HEK293T (cell line): ENCODE measurements around the gene ATP10A.

ENCODE experiments used
- ARNT ChIP-seq: fragments of 450-650 bp; IDR thresholded peaks from 2 replicates; pipeline ENCODE4 v1.6.1; 2017; ENCODE audit warnings: mild to moderate bottlenecking
- BHLHE40 ChIP-seq: fragments of 450-650 bp; IDR thresholded peaks from 2 replicates; pipeline ENCODE4 v1.6.1; 2016; ENCODE audit warnings: mild to moderate bottlenecking, moderate library complexity, borderline replicate concordance
- CTBP1 ChIP-seq: fragments of 450-650 bp; IDR thresholded peaks from 2 replicates; pipeline ENCODE4 v1.6.1; 2016; ENCODE audit warnings: borderline replicate concordance
- ELF4 ChIP-seq: fragments of 450-650 bp; IDR thresholded peaks from 2 replicates; pipeline ENCODE4 v1.6.1; 2017; ENCODE audit warnings: antibody characterized with exemption
- FOXK2 ChIP-seq: fragments of 450-650 bp; IDR thresholded peaks from 2 replicates; pipeline ENCODE4 v1.6.1; 2016; ENCODE audit warnings: mild to moderate bottlenecking
- FOXM1 ChIP-seq: fragments of 450-650 bp; IDR thresholded peaks from 2 replicates; pipeline ENCODE4 v1.6.1; 2017; ENCODE audit warnings: mild to moderate bottlenecking, borderline replicate concordance
- HDGF ChIP-seq: fragments of 450-650 bp; IDR thresholded peaks from 2 replicates; pipeline ENCODE4 v1.6.1; 2017; ENCODE audit warnings: antibody characterized with exemption, borderline replicate concordance
- L3MBTL2 ChIP-seq: fragments of 450-650 bp; conservative IDR thresholded peaks from 2 replicates; pipeline ENCODE4 v1.6.1; 2016; ENCODE audit warnings: mild to moderate bottlenecking
- SP1 ChIP-seq: fragments of 450-650 bp; IDR thresholded peaks from 2 replicates; pipeline ENCODE4 v1.6.1; 2017
- TARDBP ChIP-seq: fragments of 450-650 bp; IDR thresholded peaks from 2 replicates; pipeline ENCODE4 v1.6.1; 2016
- TF ChIP-seq, protein P1 (sequence below): fragments of 450-650 bp; IDR thresholded peaks from 2 replicates; pipeline ENCODE4 v1.6.1; 2016

DNA sequence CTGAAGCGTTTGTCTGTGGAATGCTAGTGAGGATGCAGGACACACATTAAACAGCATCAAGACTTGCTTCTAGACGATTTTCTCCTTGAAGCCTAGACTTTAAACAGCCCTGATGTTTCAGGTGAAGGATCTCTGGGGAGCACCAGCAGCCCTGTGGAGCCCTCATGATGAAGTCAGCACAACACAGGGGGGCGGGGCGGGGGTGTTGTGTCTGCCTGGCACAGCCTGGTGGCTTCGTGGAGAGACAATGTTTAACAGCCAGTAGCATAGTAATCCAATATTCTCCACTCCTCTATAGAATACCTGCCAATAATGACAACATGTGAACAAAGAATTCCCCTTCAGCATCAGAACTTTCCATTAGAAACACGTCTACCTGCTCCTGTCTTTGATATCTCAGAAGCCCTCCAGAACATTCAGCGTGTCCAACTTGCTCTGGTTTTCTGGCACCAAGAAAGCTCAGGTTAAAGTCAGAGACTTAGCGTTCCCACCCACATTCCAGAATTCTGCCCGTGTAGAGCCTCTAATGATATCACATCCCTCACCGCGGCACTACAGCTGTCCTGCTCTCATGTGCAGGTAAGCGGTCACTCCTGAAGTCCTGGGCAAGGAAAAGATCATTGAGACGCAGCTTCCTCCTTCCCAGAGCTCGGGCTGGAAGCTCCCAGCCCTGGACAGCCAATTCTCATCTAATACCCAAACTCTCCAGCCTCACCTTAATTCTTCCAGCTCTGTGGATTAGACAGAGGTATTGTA is 98.0 kb downstream of the ATP10A start:
- TF ChIP-seq FOXM1 (no peak), TARDBP (no peak), HDGF (no peak), FOXK2 (no peak), CTBP1 (no peak), SP1 (no peak), L3MBTL2 (no peak), BHLHE40 (no peak), ARNT (no peak), ELF4 (no peak)
- TF ChIP-seq, protein P1, sequence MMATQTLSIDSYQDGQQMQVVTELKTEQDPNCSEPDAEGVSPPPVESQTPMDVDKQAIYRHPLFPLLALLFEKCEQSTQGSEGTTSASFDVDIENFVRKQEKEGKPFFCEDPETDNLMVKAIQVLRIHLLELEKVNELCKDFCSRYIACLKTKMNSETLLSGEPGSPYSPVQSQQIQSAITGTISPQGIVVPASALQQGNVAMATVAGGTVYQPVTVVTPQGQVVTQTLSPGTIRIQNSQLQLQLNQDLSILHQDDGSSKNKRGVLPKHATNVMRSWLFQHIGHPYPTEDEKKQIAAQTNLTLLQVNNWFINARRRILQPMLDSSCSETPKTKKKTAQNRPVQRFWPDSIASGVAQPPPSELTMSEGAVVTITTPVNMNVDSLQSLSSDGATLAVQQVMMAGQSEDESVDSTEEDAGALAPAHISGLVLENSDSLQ, result no peak
